ENCODE data around the gene PRRC2C.

DNA sequence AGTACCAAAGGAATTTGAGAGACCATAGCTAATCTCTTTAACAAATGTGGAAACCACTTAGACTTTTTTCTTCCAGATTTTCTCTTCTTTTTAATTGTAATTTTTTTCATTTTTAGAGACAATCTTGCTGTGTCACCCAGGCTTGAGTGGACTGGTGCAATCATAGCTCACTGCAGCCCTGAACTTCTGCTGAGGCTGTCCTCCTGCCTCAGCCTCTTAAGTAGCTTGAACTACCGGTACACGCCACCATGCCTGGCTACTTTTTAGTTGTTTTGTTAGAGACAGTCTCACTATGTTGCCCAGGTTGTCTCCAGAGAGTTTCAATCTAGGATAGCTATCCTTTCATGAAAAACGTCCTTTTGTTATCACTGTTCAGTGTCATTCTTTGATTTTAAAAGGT lies 15.0 kb downstream of the PRRC2C start:
- TF ChIP-seq, protein P1, sequence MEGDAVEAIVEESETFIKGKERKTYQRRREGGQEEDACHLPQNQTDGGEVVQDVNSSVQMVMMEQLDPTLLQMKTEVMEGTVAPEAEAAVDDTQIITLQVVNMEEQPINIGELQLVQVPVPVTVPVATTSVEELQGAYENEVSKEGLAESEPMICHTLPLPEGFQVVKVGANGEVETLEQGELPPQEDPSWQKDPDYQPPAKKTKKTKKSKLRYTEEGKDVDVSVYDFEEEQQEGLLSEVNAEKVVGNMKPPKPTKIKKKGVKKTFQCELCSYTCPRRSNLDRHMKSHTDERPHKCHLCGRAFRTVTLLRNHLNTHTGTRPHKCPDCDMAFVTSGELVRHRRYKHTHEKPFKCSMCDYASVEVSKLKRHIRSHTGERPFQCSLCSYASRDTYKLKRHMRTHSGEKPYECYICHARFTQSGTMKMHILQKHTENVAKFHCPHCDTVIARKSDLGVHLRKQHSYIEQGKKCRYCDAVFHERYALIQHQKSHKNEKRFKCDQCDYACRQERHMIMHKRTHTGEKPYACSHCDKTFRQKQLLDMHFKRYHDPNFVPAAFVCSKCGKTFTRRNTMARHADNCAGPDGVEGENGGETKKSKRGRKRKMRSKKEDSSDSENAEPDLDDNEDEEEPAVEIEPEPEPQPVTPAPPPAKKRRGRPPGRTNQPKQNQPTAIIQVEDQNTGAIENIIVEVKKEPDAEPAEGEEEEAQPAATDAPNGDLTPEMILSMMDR (IDR thresholded peaks at IDR 0.05), result no peak
- TF ChIP-seq POLR2A (IDR thresholded peaks at IDR 0.05), result no peak

Data from testis (tissue), 2 donors.